NCI-H774 (cell line): ENCODE measurements around the gene MLF1.
A peak's percentile ranks its signal among the peaks of the same experiment; 100 is the strongest.
"Not testable (repeated sequence)": the region's sequence is repeated elsewhere in the genome, so short reads cannot be mapped to it uniquely, and the experiment has no call there.

Experiments used
- DNase-seq: peaks from one replicate; lab custom pipeline; 2025; lab: John Stamatoyannopoulos, UW

MLF1 gene

GRCh38 chr3:158570999-158571702 lies at the start of gene MLF1:
Gene MLF1, plus strand, starts transcription at chr3:158571194. Its CDS starts 107 bp downstream, at chr3:158571301.
- peak; percentile 98 for DNase-seq

- DNase-seq, result no peak
Measured at GRCh38 chr3:158522221-158523136, 48.5 kb upstream of the MLF1 start.

- DNase-seq, result no peak
Measured at GRCh38 chr3:158528076-158528674, 42.8 kb upstream of the MLF1 start.

- peak; percentile 10 for DNase-seq
Measured at GRCh38 chr3:158531334-158531733, 39.7 kb upstream of the MLF1 start.

- peak; percentile 24 for DNase-seq
Measured at GRCh38 chr3:158532099-158532734, 38.8 kb upstream of the MLF1 start.

GRCh38 chr3:158535918-158536317 lies 35.1 kb upstream of the MLF1 start:
- no peak for DNase-seq

- no peak for DNase-seq
Measured at GRCh38 chr3:158539414-158540014, 31.5 kb upstream of the MLF1 start.

GRCh38 chr3:158540066-158540465 lies 30.9 kb upstream of the MLF1 start:
- DNase-seq, result no peak

GRCh38 chr3:158548691-158549090 lies 22.3 kb upstream of the MLF1 start:
- no peak for DNase-seq

- DNase-seq, result not testable (repeated sequence)
Measured at GRCh38 chr3:158549938-158550337, 21.1 kb upstream of the MLF1 start.

- no peak for DNase-seq
Measured at GRCh38 chr3:158552124-158552523, 18.9 kb upstream of the MLF1 start.

- no peak for DNase-seq
Measured at GRCh38 chr3:158559504-158559903, 11.5 kb upstream of the MLF1 start.

- no peak for DNase-seq
Measured at GRCh38 chr3:158560979-158561378, 10.0 kb upstream of the MLF1 start.

GRCh38 chr3:158562674-158563073 lies 8.3 kb upstream of the MLF1 start:
- DNase-seq, result no peak

GRCh38 chr3:158563076-158563475 lies 7.9 kb upstream of the MLF1 start:
- no peak for DNase-seq

GRCh38 chr3:158565076-158565475 lies 5.9 kb upstream of the MLF1 start:
- no peak for DNase-seq

- no peak for DNase-seq
Measured at GRCh38 chr3:158568784-158569183, 2.2 kb upstream of the MLF1 start.

GRCh38 chr3:158569794-158570193 lies 1.2 kb upstream of the MLF1 start:
- no peak for DNase-seq

- no peak for DNase-seq
Measured at GRCh38 chr3:158571969-158572765, 1.2 kb downstream of the MLF1 start.

GRCh38 chr3:158572766-158573060 lies 1.7 kb downstream of the MLF1 start:
- DNase-seq, result no peak

- DNase-seq, result no peak
Measured at GRCh38 chr3:158573714-158574113, 2.7 kb downstream of the MLF1 start.
